ENCODE results near the gene GCNT2. TPM values are rescaled to one million over a fixed set of nuclear protein-coding genes. Genes with fewer than 3 reads are reported as not detected.

GCNT2 gene
- total RNA-seq, 1 experiment from 2014 or later = 0.28 TPM

- no peak overlapping the region for H3K27ac ChIP-seq (ENCODE audit: low read depth, low read length, poor library complexity, severe bottlenecking)
- CTCF ChIA-PET = no interaction called here
- H3K4me3 ChIP-seq (ENCODE audit: low read depth, low read length, poor library complexity, severe bottlenecking) = no peak overlapping the region
- intact Hi-C loops (cut with micrococcal nuclease; ENCODE audit: unreplicated experiment) = no loop called here
- no peaks in the 10 kb centered on the region for H3K27me3 ChIP-seq (replicated peaks; ENCODE audit: insufficient read depth, low read depth, low read length, poor library complexity)
- H3K9me3 ChIP-seq (ENCODE audit: low read depth, low read length, poor library complexity, severe bottlenecking) = no peaks in the 10 kb centered on the region
- no peak for DNase-seq (ENCODE audit: low spot score)
- BruUV-seq (replicated peaks) = no TSS peak
- no peaks in the 10 kb centered on the region for H3K36me3 ChIP-seq (ENCODE audit: insufficient read depth, low read length, poor library complexity, severe bottlenecking)
- H3K4me1 ChIP-seq (ENCODE audit: insufficient read depth, low read length, poor library complexity, severe bottlenecking) = no peaks in the 10 kb centered on the region
- POLR2A ChIA-PET (ENCODE audit: low non-redundant PET) = no interaction called here
- TF ChIP-seq, protein P1, sequence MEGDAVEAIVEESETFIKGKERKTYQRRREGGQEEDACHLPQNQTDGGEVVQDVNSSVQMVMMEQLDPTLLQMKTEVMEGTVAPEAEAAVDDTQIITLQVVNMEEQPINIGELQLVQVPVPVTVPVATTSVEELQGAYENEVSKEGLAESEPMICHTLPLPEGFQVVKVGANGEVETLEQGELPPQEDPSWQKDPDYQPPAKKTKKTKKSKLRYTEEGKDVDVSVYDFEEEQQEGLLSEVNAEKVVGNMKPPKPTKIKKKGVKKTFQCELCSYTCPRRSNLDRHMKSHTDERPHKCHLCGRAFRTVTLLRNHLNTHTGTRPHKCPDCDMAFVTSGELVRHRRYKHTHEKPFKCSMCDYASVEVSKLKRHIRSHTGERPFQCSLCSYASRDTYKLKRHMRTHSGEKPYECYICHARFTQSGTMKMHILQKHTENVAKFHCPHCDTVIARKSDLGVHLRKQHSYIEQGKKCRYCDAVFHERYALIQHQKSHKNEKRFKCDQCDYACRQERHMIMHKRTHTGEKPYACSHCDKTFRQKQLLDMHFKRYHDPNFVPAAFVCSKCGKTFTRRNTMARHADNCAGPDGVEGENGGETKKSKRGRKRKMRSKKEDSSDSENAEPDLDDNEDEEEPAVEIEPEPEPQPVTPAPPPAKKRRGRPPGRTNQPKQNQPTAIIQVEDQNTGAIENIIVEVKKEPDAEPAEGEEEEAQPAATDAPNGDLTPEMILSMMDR (conservative IDR thresholded peaks at IDR 0.05; ENCODE audit: low read depth, low read length) = no peak
- no peak for TF ChIP-seq EZH2 (IDR thresholded peaks at IDR 0.05; ENCODE audit: borderline replicate concordance, low read depth, low read length, poor library complexity, severe bottlenecking)
Observed at GRCh38 chr6:10626154-10626741, 105.1 kb downstream of the GCNT2 start.

GRCh38 chr6:10627800-10628199 is 106.6 kb downstream of the GCNT2 start:
- H3K4me3 ChIP-seq (ENCODE audit: low read depth, low read length, poor library complexity, severe bottlenecking) = no peak overlapping the region
- H3K27me3 ChIP-seq (replicated peaks; ENCODE audit: insufficient read depth, low read depth, low read length, poor library complexity) = no peaks in the 10 kb centered on the region
- TF ChIP-seq EZH2 (IDR thresholded peaks at IDR 0.05; ENCODE audit: borderline replicate concordance, low read depth, low read length, poor library complexity, severe bottlenecking) = no peak
- TF ChIP-seq, protein P1 (conservative IDR thresholded peaks at IDR 0.05; ENCODE audit: low read depth, low read length) = no peak
- CTCF ChIA-PET = no interaction called here
- no peaks in the 10 kb centered on the region for H3K36me3 ChIP-seq (ENCODE audit: insufficient read depth, low read length, poor library complexity, severe bottlenecking)
- H3K9me3 ChIP-seq (ENCODE audit: low read depth, low read length, poor library complexity, severe bottlenecking) = no peaks in the 10 kb centered on the region
- no peak overlapping the region for H3K27ac ChIP-seq (ENCODE audit: low read depth, low read length, poor library complexity, severe bottlenecking)
- POLR2A ChIA-PET (ENCODE audit: low non-redundant PET) = no interaction called here
- no peaks in the 10 kb centered on the region for H3K4me1 ChIP-seq (ENCODE audit: insufficient read depth, low read length, poor library complexity, severe bottlenecking)
- DNase-seq (ENCODE audit: low spot score) = no peak
- no TSS peak for BruUV-seq (replicated peaks)
- intact Hi-C loops (cut with micrococcal nuclease; ENCODE audit: unreplicated experiment) = no loop called here

DNA sequence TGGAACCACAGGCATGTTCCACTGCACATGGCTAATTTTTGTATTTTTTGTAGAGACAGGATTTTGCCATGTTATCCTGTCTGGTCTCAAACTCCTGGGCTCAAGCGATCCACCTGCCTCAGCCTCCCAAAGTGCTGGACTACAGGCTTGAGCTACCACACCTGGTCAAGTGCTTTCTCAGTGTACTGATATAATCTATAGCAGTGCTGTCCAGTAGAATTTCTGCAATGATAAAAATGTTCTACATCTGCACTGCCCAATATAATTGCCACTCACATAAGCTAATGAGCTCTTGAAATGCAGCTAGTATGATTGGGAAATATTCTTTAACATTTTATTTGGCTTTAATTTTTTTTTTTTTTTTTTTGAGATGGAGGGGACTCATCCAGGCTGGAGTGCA is 109.0 kb downstream of the GCNT2 start:
- CTCF ChIA-PET = interaction anchor here (0.6 kb wide), 1 partner anchor 15 kb away, joined by 4 read pairs; no protein-coding TSS in a partner anchor
- Histone ChIP-seq H3K9me3 (ENCODE audit: low read depth, low read length, poor library complexity, severe bottlenecking) (no peaks in the 10 kb centered on the region), H3K27me3 (replicated peaks; ENCODE audit: insufficient read depth, low read depth, low read length, poor library complexity) (no peaks in the 10 kb centered on the region), H3K4me1 (ENCODE audit: insufficient read depth, low read length, poor library complexity, severe bottlenecking) (no peaks in the 10 kb centered on the region), H3K36me3 (ENCODE audit: insufficient read depth, low read length, poor library complexity, severe bottlenecking) (no peaks in the 10 kb centered on the region), H3K27ac (ENCODE audit: low read depth, low read length, poor library complexity, severe bottlenecking) (no peak overlapping the region), H3K4me3 (ENCODE audit: low read depth, low read length, poor library complexity, severe bottlenecking) (no peak overlapping the region)
- intact Hi-C loops (cut with micrococcal nuclease; ENCODE audit: unreplicated experiment) = no loop called here
- no peak for TF ChIP-seq EZH2 (IDR thresholded peaks at IDR 0.05; ENCODE audit: borderline replicate concordance, low read depth, low read length, poor library complexity, severe bottlenecking)
- no TSS peak for BruUV-seq (replicated peaks)
- POLR2A ChIA-PET (ENCODE audit: low non-redundant PET) = no interaction called here
- no peak for DNase-seq (ENCODE audit: low spot score)

DNA sequence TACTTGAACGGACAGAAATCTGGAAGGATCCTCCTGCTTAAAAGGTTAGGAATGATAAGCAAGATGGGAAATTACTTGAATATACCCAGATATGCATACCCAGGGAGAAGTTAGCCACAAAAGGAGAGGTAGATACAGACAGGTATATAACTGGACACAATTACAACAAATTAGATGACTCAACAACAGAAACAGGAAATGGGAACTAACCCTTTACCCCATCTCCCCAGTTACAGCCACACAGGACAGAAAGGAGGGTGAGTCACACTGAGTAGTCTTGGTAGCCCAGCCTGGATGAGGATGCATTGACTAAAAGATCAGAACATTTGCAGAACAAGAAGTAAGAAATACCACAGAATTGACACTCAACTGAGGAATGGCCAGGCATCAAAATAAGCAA is 112.1 kb downstream of the GCNT2 start:
- POLR2A ChIA-PET (ENCODE audit: low non-redundant PET) = no interaction called here
- no peaks in the 10 kb centered on the region for H3K9me3 ChIP-seq (ENCODE audit: low read depth, low read length, poor library complexity, severe bottlenecking)
- intact Hi-C loops (cut with micrococcal nuclease; ENCODE audit: unreplicated experiment) = no loop called here
- no peaks in the 10 kb centered on the region for H3K27me3 ChIP-seq (replicated peaks; ENCODE audit: insufficient read depth, low read depth, low read length, poor library complexity)
- TF ChIP-seq EZH2 (IDR thresholded peaks at IDR 0.05; ENCODE audit: borderline replicate concordance, low read depth, low read length, poor library complexity, severe bottlenecking) = no peak
- TF ChIP-seq, protein P1 (conservative IDR thresholded peaks at IDR 0.05; ENCODE audit: low read depth, low read length) = no peak
- no peak for DNase-seq (ENCODE audit: low spot score)
- H3K36me3 ChIP-seq (ENCODE audit: insufficient read depth, low read length, poor library complexity, severe bottlenecking) = no peaks in the 10 kb centered on the region
- no peak overlapping the region for H3K27ac ChIP-seq (ENCODE audit: low read depth, low read length, poor library complexity, severe bottlenecking)
- H3K4me3 ChIP-seq (ENCODE audit: low read depth, low read length, poor library complexity, severe bottlenecking) = no peak overlapping the region
- CTCF ChIA-PET = no interaction called here
- no TSS peak for BruUV-seq (replicated peaks)
- no peaks in the 10 kb centered on the region for H3K4me1 ChIP-seq (ENCODE audit: insufficient read depth, low read length, poor library complexity, severe bottlenecking)
